Mucosa of descending colon (tissue), 3 donors: ENCODE data around the gene TNFAIP8. TPM values are rescaled to one million over a fixed set of nuclear protein-coding genes. Genes with fewer than 3 reads are reported as not detected.

Source experiments
- ATAC-seq: fragments of 200-7000 bp; cut with Tn5 transposase; one replicate; pipeline ENCODE4 v1.9.1; 2020; ENCODE audit warnings: mild to moderate bottlenecking, moderate library complexity
- DNase-seq, 3 donors: peaks; one replicate each; pipeline ENCODE4 v3.0.0-alpha.2; 2020
- H3K36me3 ChIP-seq: fragments of 200-600 bp; one replicate; pipeline ENCODE4 v1.8.0; 2021; ENCODE audit warnings: low read depth, mild to moderate bottlenecking
- H3K4me1 ChIP-seq: fragments of 200-600 bp; one replicate; pipeline ENCODE4 v1.8.0; 2021; ENCODE audit warnings: low read depth, mild to moderate bottlenecking
- H3K4me3 ChIP-seq: fragments of 200-600 bp; one replicate; pipeline ENCODE4 v1.8.0; 2021; ENCODE audit warnings: mild to moderate bottlenecking
- H3K9me3 ChIP-seq: fragments of 200-600 bp; one replicate; pipeline ENCODE4 v1.8.0; 2021; ENCODE audit warnings: mild to moderate bottlenecking
- CTCF ChIP-seq: fragments of 200-600 bp; IDR thresholded peaks from one replicate; pipeline ENCODE4 v1.8.0; 2022; ENCODE audit warnings: antibody characterized with exemption, mild to moderate bottlenecking
- intact Hi-C, 2 donors: fragments of 100-400 bp; cut with DNase I in 1 of 2; cut with micrococcal nuclease in 1 of 2; formaldehyde crosslinking; loops; one replicate each; pipeline versions ENCODE4 v1.11.0 to v1.11.1; 2022; cut with DNase I, micrococcal nuclease
- total RNA-seq, 3 donors: library from RNA; stranded (reverse); fragmentation: NEBNext Ultra II Directional in 2 of 3; extraction: Animal tissue kit (Norgen Biotek cat#: 25700) in 2 of 3; gene quantifications; one replicate each; pipeline versions ENCODE4 v1.2.1 to v1.2.4, GENCODE V29; 2021 to 2023
- donor health status: DM: no; HTN: no; CAD: no; lungs with moderate emphysema.
- donor health status: DM: no; HTN: no; CAD: no.
- donor health status: DM: no; HTN: yes; CAD: no.

TNFAIP8 gene
- total RNA-seq, 3 donors from 2014 or later: 8.7 to 15.7 (median 12.3) TPM

- peaks cover 22% of the 10 kb centered on the region for H3K4me1 ChIP-seq
- TF ChIP-seq CTCF: no peak
- DNase-seq: no peak
- H3K4me3 ChIP-seq: no peak overlapping the region
- no peaks in the 10 kb centered on the region for H3K9me3 ChIP-seq
- H3K36me3 ChIP-seq: no peaks in the 10 kb centered on the region
- intact Hi-C loops: no loop called here
- ATAC-seq: no peak
These were observed 22.4 kb upstream of the TNFAIP8 start for GRCh38 chr5:119333421-119333851.

- ATAC-seq: no peak
- Histone ChIP-seq H3K9me3 (no peaks in the 10 kb centered on the region), H3K4me3 (no peak overlapping the region), H3K36me3 (no peaks in the 10 kb centered on the region), H3K4me1 (peaks cover 13% of the 10 kb centered on the region)
- TF ChIP-seq CTCF: no peak
- no peak for DNase-seq
- intact Hi-C loops: no loop called here
These were observed 20.6 kb upstream of the TNFAIP8 start for GRCh38 chr5:119335261-119335677.

- no peak for ATAC-seq
- intact Hi-C loops: no loop called here
- TF ChIP-seq CTCF: no peak
- DNase-seq: no peak
- Histone ChIP-seq H3K9me3 (no peaks in the 10 kb centered on the region), H3K4me1 (peaks cover 13% of the 10 kb centered on the region), H3K4me3 (no peak overlapping the region), H3K36me3 (no peaks in the 10 kb centered on the region)
These were observed 19.6 kb upstream of the TNFAIP8 start for GRCh38 chr5:119336262-119336661.

- ATAC-seq (no peak), DNase-seq (no peak)
- intact Hi-C loops: no loop called here
- no peaks in the 10 kb centered on the region for H3K36me3 ChIP-seq
- H3K9me3 ChIP-seq: no peaks in the 10 kb centered on the region
- H3K4me1 ChIP-seq: peaks cover 13% of the 10 kb centered on the region
- H3K4me3 ChIP-seq: no peak overlapping the region
- no peak for TF ChIP-seq CTCF
These were observed 18.8 kb upstream of the TNFAIP8 start for GRCh38 chr5:119336845-119337580.

- intact Hi-C loops: no loop called here
- Histone ChIP-seq H3K4me3 (no peak overlapping the region), H3K9me3 (no peaks in the 10 kb centered on the region), H3K4me1 (peaks cover 13% of the 10 kb centered on the region), H3K36me3 (no peaks in the 10 kb centered on the region)
- no peak for DNase-seq
- no peak for ATAC-seq
- no peak for TF ChIP-seq CTCF
These were observed 17.4 kb upstream of the TNFAIP8 start for GRCh38 chr5:119338326-119338946.
